Measurements from ENCODE around the gene SIGLEC14. TPM values are rescaled to one million over a fixed set of nuclear protein-coding genes. Genes with fewer than 3 reads are reported as not detected.
"Not testable (repeated sequence)": the region's sequence is repeated elsewhere in the genome, so short reads cannot be mapped to it uniquely, and the experiment has no call there.

Gene SIGLEC14
- total RNA-seq, 4 donors from 2014 or later: 0.22 to 6.2 (median 1.7) TPM; not detected in 1

- no peak for TF ChIP-seq POLR2A (IDR thresholded peaks at IDR 0.05)
- TF ChIP-seq CTCF (IDR thresholded peaks at IDR 0.05): no peak
- intact Hi-C loops (cut with DNase I): no loop called here
- H3K4me3 ChIP-seq (replicated peaks in 1 of 3): no peak overlapping the region
- H3K4me1 ChIP-seq: no peaks in the 10 kb centered on the region
- H3K27ac ChIP-seq: no peak overlapping the region
- no peaks in the 10 kb centered on the region for H3K27me3 ChIP-seq
- WGBS, 2 donors: 39 to 60% methylated on average over 5 of the region's 5 CpGs
- no peaks in the 10 kb centered on the region for H3K9me3 ChIP-seq
- DNase-seq: no peak
- no peaks in the 10 kb centered on the region for H3K36me3 ChIP-seq
Observed at GRCh38 chr19:51632126-51632525, 14.5 kb downstream of the SIGLEC14 start.

- H3K4me1 ChIP-seq; DNase-seq; H3K36me3 ChIP-seq; H3K9me3 ChIP-seq; H3K4me3 ChIP-seq (replicated peaks in 1 of 3); H3K27ac ChIP-seq; H3K27me3 ChIP-seq; intact Hi-C loops (cut with DNase I): not testable (repeated sequence)
- WGBS, 2 donors: 57 to 74% methylated on average over 8 to 9 of the region's 13 CpGs
Observed at GRCh38 chr19:51630315-51630714, 16.3 kb downstream of the SIGLEC14 start, which contains the start of gene SIGLEC5. TSS of gene SIGLEC5 (minus strand) at chr19:51630401. CDS start at chr19:51630335, 66 bp downstream.

GRCh38 chr19:51628153-51628939 is 18.3 kb downstream of the SIGLEC14 start:
- 81 to 85% methylated on average over 14 of the region's 14 CpGs for WGBS, 2 donors
- Histone ChIP-seq H3K36me3 (no peaks in the 10 kb centered on the region), H3K9me3 (no peaks in the 10 kb centered on the region), H3K4me1 (no peaks in the 10 kb centered on the region), H3K4me3 (replicated peaks in 1 of 3) (no peak overlapping the region), H3K27me3 (no peaks in the 10 kb centered on the region), H3K27ac (no peak overlapping the region)
- intact Hi-C loops (cut with DNase I): no loop called here
- no peak for TF ChIP-seq CTCF (IDR thresholded peaks at IDR 0.05)
- no peak for DNase-seq

GRCh38 chr19:51627491-51628138 is 19.0 kb downstream of the SIGLEC14 start:
- 62 to 73% methylated on average over 5 to 13 of the region's 16 CpGs for WGBS, 2 donors
- Histone ChIP-seq H3K27ac (no peak overlapping the region), H3K4me3 (replicated peaks in 1 of 3) (no peak overlapping the region), H3K36me3 (no peaks in the 10 kb centered on the region), H3K9me3 (no peaks in the 10 kb centered on the region), H3K4me1 (no peaks in the 10 kb centered on the region), H3K27me3 (no peaks in the 10 kb centered on the region)
- DNase-seq: no peak
- intact Hi-C loops (cut with DNase I): no loop called here
- TF ChIP-seq CTCF (IDR thresholded peaks at IDR 0.05) (no peak), POLR2A (IDR thresholded peaks at IDR 0.05) (no peak)

- TF ChIP-seq CTCF (IDR thresholded peaks at IDR 0.05) (no peak), POLR2A (IDR thresholded peaks at IDR 0.05) (no peak)
- Histone ChIP-seq H3K27ac (no peak overlapping the region), H3K4me3 (replicated peaks in 1 of 3) (no peak overlapping the region), H3K4me1 (no peaks in the 10 kb centered on the region), H3K27me3 (no peaks in the 10 kb centered on the region), H3K9me3 (no peaks in the 10 kb centered on the region), H3K36me3 (no peaks in the 10 kb centered on the region)
- intact Hi-C loops (cut with DNase I): no loop called here
- no peak for DNase-seq
- WGBS, 2 donors: 55 to 62% methylated on average over 2 of the region's 2 CpGs
Observed at GRCh38 chr19:51626675-51627074, 19.9 kb downstream of the SIGLEC14 start.
